Stimulated activated CD8-positive, alpha-beta memory T cell treated with anti-CD3 and anti-CD28 coated beads, Interleukin-15, amount 100 ng/mL, for 24 hours (primary cell): ENCODE results near the gene PRX.
A peak's percentile ranks its signal among the peaks of the same experiment; 100 is the strongest.
"Not testable (repeated sequence)": the region's sequence is repeated elsewhere in the genome, so short reads cannot be mapped to it uniquely, and the experiment has no call there.

Experiments used
- DNase-seq: peaks from one replicate; pipeline ENCODE4 v3.0.0-alpha.2; 2020; ENCODE audit warnings: low read depth

Gene PRX

DNA sequence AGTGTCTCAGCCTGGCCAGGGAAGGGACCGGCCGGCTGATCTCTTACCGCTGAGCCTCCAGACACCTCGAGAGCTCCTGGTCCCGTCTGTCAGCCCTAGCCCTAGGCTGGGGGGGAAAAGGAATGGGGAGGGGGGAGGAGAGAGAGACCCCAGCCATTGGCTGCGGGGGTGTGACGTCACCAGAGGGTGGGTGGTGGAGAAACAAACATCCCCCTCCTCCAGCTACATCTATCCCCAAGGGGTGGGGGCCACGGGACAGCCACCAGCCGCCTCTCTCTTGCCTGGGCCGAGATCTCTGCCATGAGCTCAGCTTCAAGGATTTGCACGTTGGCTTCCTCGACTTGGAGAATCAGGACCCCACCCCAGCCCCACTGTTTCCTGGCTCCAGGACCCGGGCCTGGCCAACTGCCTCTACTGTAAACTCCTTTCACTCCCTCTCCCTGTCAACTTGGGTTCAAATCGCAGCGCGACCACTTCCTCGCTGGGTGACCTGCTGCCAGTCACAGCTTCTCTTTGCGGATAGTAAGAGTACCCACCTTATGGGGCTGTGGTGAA lies at the start of gene PRX:
Gene PRX (minus strand): TSS at position 88 of the 555 bp plus-strand sequence. CDS start 5,446 bp downstream, outside the sequence.
- DNase-seq = no peak

- DNase-seq = no peak
Observed at GRCh38 chr19:40461669-40462221, 48.6 kb upstream of the PRX start.

GRCh38 chr19:40460185-40460584 lies 47.0 kb upstream of the PRX start:
- no peak for DNase-seq

GRCh38 chr19:40458597-40458974 lies 45.4 kb upstream of the PRX start:
- no peak for DNase-seq

DNA sequence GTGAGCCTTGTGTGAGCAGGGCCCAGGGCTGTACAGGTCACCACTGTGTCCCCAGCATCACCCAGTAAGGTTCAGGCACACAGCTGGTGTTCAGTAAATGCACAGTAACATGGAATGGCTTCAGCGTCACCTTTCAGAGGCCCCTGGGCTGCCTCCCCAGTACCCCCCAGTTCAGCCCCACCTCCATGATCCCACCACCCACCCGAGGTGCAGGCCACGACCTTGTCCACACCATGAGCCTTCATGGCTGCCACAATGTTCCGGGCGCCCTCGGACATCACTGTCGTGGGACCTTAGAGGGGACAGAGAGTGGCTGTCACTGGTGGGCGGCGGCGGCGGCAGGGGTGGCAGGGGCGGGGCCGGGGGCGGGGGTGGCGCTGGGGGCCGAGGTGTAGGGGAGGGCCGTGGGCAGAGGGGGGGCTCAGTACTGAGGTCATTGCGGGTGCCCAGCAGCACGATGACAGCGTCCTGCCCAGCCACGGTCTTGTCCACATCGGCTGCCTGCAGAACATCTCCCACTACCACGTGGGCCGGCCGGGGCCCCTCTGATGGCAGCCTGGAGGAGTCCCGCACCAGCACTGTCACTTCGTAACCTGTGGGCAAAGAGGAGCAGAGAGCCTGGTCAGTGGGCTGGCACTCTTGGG lies 44.9 kb upstream of the PRX start:
- no peak for DNase-seq

- no peak for DNase-seq
Observed at GRCh38 chr19:40457048-40457447, 43.9 kb upstream of the PRX start.

- DNase-seq = not testable (repeated sequence)
Observed at GRCh38 chr19:40453943-40454342, 40.8 kb upstream of the PRX start.

DNA sequence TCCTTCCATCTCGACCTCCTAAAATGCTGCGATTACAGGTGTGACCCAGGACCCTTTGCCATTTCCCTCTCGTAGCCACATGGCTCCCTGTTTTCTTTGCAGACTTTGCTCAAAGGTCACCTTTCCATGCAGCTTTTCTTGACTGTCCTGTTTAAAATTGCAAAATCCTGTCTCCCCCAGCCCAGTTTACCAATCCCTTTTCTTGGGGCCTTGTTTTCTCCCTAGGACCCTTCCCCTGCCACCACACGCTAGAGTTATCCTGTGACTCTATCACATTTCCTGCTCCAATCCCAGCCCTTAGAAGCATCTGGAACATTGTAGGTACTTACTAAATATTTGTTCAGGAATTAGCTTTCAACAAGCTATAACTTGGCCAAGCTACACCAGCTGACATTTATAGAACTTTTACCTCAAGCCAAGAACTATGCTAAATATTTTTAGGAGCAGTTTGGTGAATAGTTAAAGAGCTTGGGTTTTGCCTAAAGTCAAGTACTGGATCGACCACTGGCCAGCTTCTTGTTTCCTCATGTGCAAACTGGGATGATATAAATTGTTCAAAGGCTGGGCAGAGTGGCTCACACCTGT lies 40.1 kb upstream of the PRX start:
- no peak for DNase-seq

DNA sequence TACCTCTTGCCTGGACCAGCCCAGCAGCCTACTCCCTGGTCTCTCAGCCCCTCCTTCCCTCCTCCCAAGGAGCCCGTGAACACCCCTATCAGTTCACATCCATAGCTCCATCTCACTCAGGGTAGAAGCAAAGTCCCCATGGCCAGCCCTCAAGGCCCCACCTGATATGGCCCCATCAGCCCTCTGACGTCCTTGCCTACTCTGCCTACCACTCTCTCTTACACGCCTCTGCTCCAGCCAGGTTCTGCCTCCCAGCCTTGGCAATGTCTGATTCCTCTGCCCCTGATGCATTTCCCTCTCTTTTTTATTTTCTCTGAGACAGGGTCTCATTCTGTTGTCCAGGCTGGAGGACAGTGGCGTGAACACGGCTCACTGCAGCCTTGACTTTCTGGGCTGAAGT lies 38.8 kb upstream of the PRX start:
- no peak for DNase-seq

DNA sequence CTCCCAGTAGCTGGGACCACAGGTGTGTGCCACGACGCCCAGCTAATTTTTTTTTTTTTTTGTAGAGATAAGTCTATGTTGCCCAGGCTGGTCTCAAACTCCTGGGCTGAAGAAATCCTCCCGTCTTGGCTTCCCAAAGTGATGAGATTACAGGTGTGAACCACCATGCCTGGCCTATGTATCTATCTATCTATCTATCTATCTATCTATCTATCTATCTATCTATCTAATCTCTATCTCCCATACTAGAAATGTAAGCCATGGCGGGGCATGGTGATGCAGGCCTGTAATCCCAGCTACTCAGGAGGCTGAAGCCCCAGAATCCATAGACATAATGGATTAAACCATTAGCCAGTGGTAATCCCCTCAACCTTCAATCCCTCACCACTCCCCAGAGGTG lies 37.5 kb upstream of the PRX start:
- no peak for DNase-seq

- DNase-seq = no peak
Observed at GRCh38 chr19:40449506-40449905, 36.3 kb upstream of the PRX start.

- DNase-seq = no peak
Observed at GRCh38 chr19:40446263-40446784, 33.1 kb upstream of the PRX start.

DNA sequence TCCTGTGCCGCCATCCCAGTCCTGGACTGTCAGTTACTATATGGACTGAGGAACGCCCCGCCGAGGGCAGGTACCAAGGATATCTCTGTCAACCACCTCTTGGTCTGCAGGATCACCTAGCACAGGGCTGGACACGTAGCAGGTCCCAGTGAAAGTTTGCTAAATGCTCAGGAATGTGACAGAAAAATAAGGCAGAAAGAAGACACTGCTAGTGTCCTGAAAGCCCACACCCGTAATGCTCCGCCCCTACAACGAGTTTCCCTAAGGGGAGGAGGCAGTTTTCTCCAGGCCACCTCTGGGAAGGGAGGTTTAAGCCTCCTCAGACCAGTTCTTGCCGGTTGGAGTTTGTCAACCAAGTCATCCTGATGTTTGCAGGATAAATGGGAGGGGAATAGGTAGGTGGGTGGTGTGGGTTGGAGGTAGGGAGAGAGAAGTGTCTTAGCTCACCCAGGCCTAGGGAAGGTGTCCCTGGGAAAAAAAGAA lies 32.6 kb upstream of the PRX start:
- no peak for DNase-seq

- DNase-seq = no peak
Observed at GRCh38 chr19:40444825-40445312, 31.7 kb upstream of the PRX start.

GRCh38 chr19:40444000-40444824 lies 31.0 kb upstream of the PRX start, which contains the start of gene SERTAD3:
Gene SERTAD3 (minus strand): TSS chr19:40444335. CDS start chr19:40442080, 2,255 bp downstream.
- DNase-seq = peak; percentile 91

DNA sequence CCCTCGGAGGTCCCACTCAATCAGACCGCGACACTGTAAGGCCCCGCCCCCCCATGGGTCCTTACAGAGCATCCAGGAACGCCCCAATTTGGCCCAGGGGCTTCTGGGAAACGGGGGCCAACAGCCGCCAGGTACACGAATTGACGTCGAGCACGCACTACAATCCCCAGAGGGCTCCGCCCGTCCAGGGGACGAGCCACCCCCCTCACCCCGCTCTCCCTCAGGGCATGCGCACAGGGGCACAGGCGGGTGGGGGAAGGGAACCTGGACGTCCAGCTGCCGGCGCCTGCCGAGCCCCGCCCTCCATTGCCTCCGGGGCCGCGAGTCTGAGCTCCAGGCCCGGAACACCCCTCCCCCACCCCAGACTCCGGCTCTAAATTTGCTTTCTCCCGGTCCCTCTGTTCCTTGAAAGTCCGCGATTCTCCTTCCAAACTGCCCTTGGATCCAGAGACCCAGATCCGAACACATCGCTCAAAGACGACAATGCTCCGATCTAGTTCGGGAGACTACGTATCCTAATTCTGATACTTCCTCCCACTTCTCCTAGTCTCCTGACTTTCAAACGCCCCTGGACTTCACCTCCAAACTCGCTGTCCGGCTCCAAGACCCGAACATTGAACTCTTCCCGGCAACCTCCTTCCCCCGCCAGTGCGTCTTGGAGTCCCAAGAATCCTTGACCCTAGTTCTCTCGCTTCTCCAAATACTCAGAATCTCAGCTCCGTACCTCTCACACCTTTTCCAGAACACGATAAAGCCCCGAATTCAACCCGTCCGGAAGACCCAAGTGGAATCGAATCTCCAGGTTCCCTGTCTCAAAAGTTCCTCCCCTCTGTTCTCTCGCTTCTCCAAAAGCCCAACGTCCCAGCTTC lies 30.2 kb upstream of the PRX start:
- DNase-seq = peak; percentile 94

- no peak for DNase-seq
Observed at GRCh38 chr19:40442328-40443130, 29.4 kb upstream of the PRX start.

- DNase-seq = no peak
Observed at GRCh38 chr19:40441719-40442253, 28.6 kb upstream of the PRX start.

GRCh38 chr19:40438284-40438683 lies 25.1 kb upstream of the PRX start:
- DNase-seq = no peak
